Adrenal gland (tissue), 5 donors: Measurements from ENCODE around the gene ROCK2.

ENCODE experiments used
- POLR2A ChIP-seq, 2 donors: fragments of 450-650 bp; IDR thresholded peaks; one replicate each; pipeline ENCODE4 v1.6.1; 2017; ENCODE audit warnings: antibody characterized with exemption in 2 of 2, mild to moderate bottlenecking in 2 of 2, moderate library complexity in 1 of 2
- TF ChIP-seq, protein P1 (sequence below), 6 experiments: fragments of 450-650 bp in 4 of 6; fragments of 200-600 bp in 2 of 6; sonication (generic) in 1 of 6; IDR thresholded peaks; 1 replicate in 5 of 6; 2 replicates in 1 of 6; pipeline versions ENCODE4 v1.5.1 to v1.8.0; 2016 to 2021; ENCODE audit warnings: antibody characterized with exemption in 6 of 6, mild to moderate bottlenecking in 2 of 6, moderate library complexity in 1 of 6
- donor health status: DM: no; HTN: no; CAD: no.

DNA sequence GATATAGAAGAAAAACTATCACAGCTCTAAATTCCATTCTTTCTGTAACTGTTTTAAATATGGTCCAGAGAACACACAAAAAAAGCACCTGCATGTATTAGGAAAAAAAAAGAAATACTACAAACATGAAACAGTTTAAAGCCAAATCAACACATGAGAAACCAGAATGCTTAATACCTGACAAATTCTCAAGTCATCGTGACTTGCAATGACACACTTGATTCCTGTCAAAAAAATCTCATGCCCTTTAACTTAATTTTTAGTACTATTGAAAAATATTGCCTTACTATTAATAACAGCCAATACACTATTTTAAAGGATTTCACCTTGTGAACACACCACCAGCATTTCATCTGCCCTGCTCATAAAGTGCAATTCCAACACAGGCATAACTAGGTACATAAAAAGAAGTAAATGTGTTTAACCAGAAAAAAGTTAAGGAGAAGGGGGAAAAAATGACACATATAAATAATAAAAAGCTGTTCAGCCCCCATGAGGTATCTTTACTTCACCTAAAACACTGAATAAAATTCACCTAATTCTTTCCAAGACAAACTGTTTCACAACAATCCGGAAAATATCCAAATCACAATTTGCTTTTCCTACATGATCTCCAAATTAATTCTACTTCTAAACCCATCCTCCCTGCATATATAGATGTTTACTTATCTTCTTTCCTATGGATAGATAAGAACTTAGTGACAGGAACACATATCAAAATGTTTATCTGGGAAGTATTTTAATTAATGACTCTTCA lies 10.8 kb downstream of the ROCK2 start:
- TF ChIP-seq, protein P1, sequence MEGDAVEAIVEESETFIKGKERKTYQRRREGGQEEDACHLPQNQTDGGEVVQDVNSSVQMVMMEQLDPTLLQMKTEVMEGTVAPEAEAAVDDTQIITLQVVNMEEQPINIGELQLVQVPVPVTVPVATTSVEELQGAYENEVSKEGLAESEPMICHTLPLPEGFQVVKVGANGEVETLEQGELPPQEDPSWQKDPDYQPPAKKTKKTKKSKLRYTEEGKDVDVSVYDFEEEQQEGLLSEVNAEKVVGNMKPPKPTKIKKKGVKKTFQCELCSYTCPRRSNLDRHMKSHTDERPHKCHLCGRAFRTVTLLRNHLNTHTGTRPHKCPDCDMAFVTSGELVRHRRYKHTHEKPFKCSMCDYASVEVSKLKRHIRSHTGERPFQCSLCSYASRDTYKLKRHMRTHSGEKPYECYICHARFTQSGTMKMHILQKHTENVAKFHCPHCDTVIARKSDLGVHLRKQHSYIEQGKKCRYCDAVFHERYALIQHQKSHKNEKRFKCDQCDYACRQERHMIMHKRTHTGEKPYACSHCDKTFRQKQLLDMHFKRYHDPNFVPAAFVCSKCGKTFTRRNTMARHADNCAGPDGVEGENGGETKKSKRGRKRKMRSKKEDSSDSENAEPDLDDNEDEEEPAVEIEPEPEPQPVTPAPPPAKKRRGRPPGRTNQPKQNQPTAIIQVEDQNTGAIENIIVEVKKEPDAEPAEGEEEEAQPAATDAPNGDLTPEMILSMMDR (IDR thresholded peaks at IDR 0.05), result no peak
- no peak for TF ChIP-seq POLR2A (IDR thresholded peaks at IDR 0.05)
